WTC11 (cell line): ENCODE measurements around the gene NIN. TPM values are rescaled to one million over a fixed set of nuclear protein-coding genes. Genes with fewer than 3 reads are reported as not detected.

ENCODE experiments used
- ATAC-seq: fragments of 200-7000 bp; cut with Tn5 transposase; 2 replicates; pipeline ENCODE4 v1.10.0; 2021; ENCODE audit warnings: mild to moderate bottlenecking, moderate library complexity
- CTCF ChIA-PET: fragments of 300-600 bp; sonication (Branson Sonifier 250); formaldehyde crosslinking; loops from one replicate; lab custom pipeline; 2021; ENCODE audit warnings: antibody characterized with exemption; lab: Charles Lee
- POLR2A ChIA-PET: fragments of 350-600 bp; sonication (Branson Sonifier 250); formaldehyde crosslinking; loops from one replicate; lab custom pipeline; 2021; ENCODE audit warnings: antibody characterized with exemption; lab: Charles Lee
- DNase-seq: peaks from one replicate; pipeline ENCODE4 v3.0.0; 2021; ENCODE audit warnings: low spot score
- H3K27ac Mint-ChIP-seq: 2 replicates; pipeline ENCODE4 v1.8.0; 2021; ENCODE audit warnings: mixed read lengths
- H3K27me3 Mint-ChIP-seq: 2 replicates; pipeline ENCODE4 v1.8.0; 2021; ENCODE audit warnings: low read depth, mild to moderate bottlenecking, moderate library complexity, mixed read lengths
- H3K36me3 Mint-ChIP-seq: 2 replicates; pipeline ENCODE4 v1.8.0; 2021; ENCODE audit warnings: mixed read lengths
- H3K4me1 Mint-ChIP-seq: 2 replicates; pipeline ENCODE4 v1.8.0; 2022; ENCODE audit warnings: mixed read lengths
- H3K4me3 Mint-ChIP-seq: 2 replicates; pipeline ENCODE4 v1.8.0; 2021; ENCODE audit warnings: mild to moderate bottlenecking, moderate library complexity, mixed read lengths
- H3K9me3 Mint-ChIP-seq: 2 replicates; pipeline ENCODE4 v1.8.0; 2021; ENCODE audit warnings: mixed read lengths
- AR ChIP-seq: fragments of 250-450 bp; sonication (Bioruptor Pico); IDR thresholded peaks from 2 replicates; pipeline ENCODE4 v1.9.0; 2021; ENCODE audit warnings: mild to moderate bottlenecking
- ATF1 ChIP-seq: sonication (generic); formaldehyde crosslinking; IDR thresholded peaks from 2 replicates; pipeline ENCODE4 v1.8.1; 2023; ENCODE audit warnings: mild to moderate bottlenecking, moderate library complexity, missing genetic modification reagents
- ESRRA ChIP-seq: sonication (generic); formaldehyde crosslinking; IDR thresholded peaks from 2 replicates; pipeline ENCODE4 v1.8.1; 2022; ENCODE audit warnings: mild to moderate bottlenecking, missing genetic modification reagents, borderline replicate concordance
- FOXP1 ChIP-seq: sonication (generic); formaldehyde crosslinking; IDR thresholded peaks from 2 replicates; pipeline ENCODE4 v1.8.0; 2022; ENCODE audit warnings: missing genetic modification reagents, mild to moderate bottlenecking, moderate library complexity, borderline replicate concordance
- GTF2I ChIP-seq: fragments of 250-450 bp; sonication (Bioruptor Pico); conservative IDR thresholded peaks from 2 replicates; pipeline ENCODE4 v1.4.0; 2021; ENCODE audit warnings: mild to moderate bottlenecking
- MXD4 ChIP-seq: fragments of 250-450 bp; sonication (Bioruptor Pico); IDR thresholded peaks from 2 replicates; pipeline ENCODE4 v1.8.0; 2021; ENCODE audit warnings: mild to moderate bottlenecking, moderate library complexity, borderline replicate concordance
- NR3C1 ChIP-seq: sonication (generic); formaldehyde crosslinking; conservative IDR thresholded peaks from 2 replicates; pipeline ENCODE4 v1.8.1; 2023; ENCODE audit warnings: low read depth, mild to moderate bottlenecking, missing genetic modification reagents
- SOX15 ChIP-seq: fragments of 250-450 bp; sonication (Bioruptor Pico); IDR thresholded peaks from 2 replicates; pipeline ENCODE4 v1.9.0; 2021; ENCODE audit warnings: mild to moderate bottlenecking
- TP53 ChIP-seq: sonication (generic); formaldehyde crosslinking; IDR thresholded peaks from 2 replicates; pipeline ENCODE4 v1.8.1; 2023; ENCODE audit warnings: mild to moderate bottlenecking, missing genetic modification reagents
- ZBTB21 ChIP-seq: sonication (generic); formaldehyde crosslinking; IDR thresholded peaks from 2 replicates; pipeline ENCODE4 v1.8.1; 2023; ENCODE audit warnings: mild to moderate bottlenecking, missing genetic modification reagents, borderline replicate concordance
- ZNF281 ChIP-seq: sonication (generic); formaldehyde crosslinking; IDR thresholded peaks from 2 replicates; pipeline ENCODE4 v1.8.0; 2023; ENCODE audit warnings: mild to moderate bottlenecking, missing genetic modification reagents
- ZNF423 ChIP-seq: fragments of 250-450 bp; sonication (Bioruptor Pico); IDR thresholded peaks from 2 replicates; pipeline ENCODE4 v2.1.2; 2022; ENCODE audit warnings: mild to moderate bottlenecking, moderate library complexity
- total RNA-seq: library from RNA; stranded (reverse); gene quantifications from 3 replicates; pipeline ENCODE4 v1.2.3, GENCODE V29; 2021
- TF ChIP-seq, protein P1 (sequence below): sonication (generic); formaldehyde crosslinking; IDR thresholded peaks from 2 replicates; pipeline ENCODE4 v1.8.1; 2022; ENCODE audit warnings: mild to moderate bottlenecking, missing genetic modification reagents, moderate library complexity, borderline replicate concordance
- TF ChIP-seq, protein P2 (sequence below): fragments of 250-450 bp; sonication (Bioruptor Pico); IDR thresholded peaks from 2 replicates; pipeline ENCODE4 v1.9.0; 2021; ENCODE audit warnings: mild to moderate bottlenecking, borderline replicate concordance
- TF ChIP-seq, protein P3 (sequence below): sonication (generic); formaldehyde crosslinking; IDR thresholded peaks from 2 replicates; pipeline ENCODE4 v1.8.0; 2022; ENCODE audit warnings: mild to moderate bottlenecking, missing genetic modification reagents

The NIN gene
- total RNA-seq, 1 experiment from 2014 or later, result 23.8 TPM

DNA sequence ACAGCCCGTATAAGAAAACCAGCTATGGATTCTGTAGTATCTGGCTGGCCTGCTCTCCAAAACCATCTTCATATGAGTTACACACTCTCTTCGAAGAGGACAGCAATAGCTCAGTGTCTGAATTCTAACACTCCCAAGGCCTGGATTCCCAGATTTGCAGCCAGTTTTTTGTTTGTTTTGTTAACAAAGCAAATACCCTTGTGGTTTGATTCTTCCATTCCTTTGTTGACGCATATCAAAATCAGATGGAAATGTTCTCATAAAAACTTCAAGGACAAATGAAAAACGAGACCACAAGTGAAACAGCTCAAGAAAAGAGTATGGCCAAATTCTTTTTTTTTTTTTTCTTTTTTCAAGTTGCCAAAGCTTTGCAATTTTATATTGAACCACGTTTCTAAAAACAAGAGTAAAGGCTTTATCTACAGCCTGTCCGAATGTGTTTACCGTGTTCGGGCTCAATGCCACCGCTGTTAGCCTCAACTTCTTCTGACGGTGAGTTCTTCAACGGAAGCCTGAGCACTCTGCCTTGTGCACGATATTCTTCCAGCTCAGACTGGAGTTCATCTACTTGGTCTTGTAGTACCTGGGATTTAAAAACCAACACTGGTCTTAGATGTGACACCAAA lies 67.5 kb downstream of the NIN start (continued):
- TF ChIP-seq ZNF423 (CRISPR knock-in tag), result no peak

DNA sequence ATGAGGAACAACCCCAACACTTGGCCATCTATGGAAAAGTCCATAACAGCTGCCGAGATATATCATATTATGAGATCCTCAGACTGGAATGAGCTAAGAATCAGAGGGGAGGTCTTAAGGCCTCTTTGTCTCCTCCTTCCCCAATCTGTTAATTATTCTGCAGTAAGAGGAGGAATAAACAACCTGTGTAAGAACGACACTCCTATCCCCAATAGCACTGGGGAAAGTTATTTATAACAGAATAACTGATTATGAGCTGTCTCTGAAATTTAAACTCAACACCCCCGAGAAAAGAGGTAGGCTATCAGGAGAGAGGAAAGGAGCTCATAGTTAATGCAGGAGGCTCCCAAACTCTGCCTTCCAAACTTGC lies 68.0 kb downstream of the NIN start:
- Mint-ChIP-seq H3K27ac (no peak overlapping the region), H3K4me1 (no peaks in the 10 kb centered on the region), H3K27me3 (no peaks in the 10 kb centered on the region), H3K4me3 (no peak overlapping the region), H3K36me3 (peaks cover 52% of the 10 kb centered on the region), H3K9me3 (no peaks in the 10 kb centered on the region)
- no peak for DNase-seq
- TF ChIP-seq ZBTB21 (CRISPR knock-in tag) (no peak), ZNF281 (CRISPR knock-in tag) (no peak), ESRRA (CRISPR knock-in tag) (no peak), GTF2I (no peak)
- TF ChIP-seq, protein P1, sequence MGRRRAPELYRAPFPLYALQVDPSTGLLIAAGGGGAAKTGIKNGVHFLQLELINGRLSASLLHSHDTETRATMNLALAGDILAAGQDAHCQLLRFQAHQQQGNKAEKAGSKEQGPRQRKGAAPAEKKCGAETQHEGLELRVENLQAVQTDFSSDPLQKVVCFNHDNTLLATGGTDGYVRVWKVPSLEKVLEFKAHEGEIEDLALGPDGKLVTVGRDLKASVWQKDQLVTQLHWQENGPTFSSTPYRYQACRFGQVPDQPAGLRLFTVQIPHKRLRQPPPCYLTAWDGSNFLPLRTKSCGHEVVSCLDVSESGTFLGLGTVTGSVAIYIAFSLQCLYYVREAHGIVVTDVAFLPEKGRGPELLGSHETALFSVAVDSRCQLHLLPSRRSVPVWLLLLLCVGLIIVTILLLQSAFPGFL, result no peak
- TF ChIP-seq, all 79 proteins: peak for 0
- ChIA-PET CTCF (interaction anchor here (1.4 to 2.8 kb wide), 5 partner anchors 9 to 162 kb away, joined by 4 to 12 read pairs (median 9); no protein-coding TSS in a partner anchor), POLR2A (interaction anchor here (0.7 kb wide), 1 partner anchor 32 kb away, joined by 8 read pairs; no protein-coding TSS in a partner anchor)
- ATAC-seq, result no peak

DNA sequence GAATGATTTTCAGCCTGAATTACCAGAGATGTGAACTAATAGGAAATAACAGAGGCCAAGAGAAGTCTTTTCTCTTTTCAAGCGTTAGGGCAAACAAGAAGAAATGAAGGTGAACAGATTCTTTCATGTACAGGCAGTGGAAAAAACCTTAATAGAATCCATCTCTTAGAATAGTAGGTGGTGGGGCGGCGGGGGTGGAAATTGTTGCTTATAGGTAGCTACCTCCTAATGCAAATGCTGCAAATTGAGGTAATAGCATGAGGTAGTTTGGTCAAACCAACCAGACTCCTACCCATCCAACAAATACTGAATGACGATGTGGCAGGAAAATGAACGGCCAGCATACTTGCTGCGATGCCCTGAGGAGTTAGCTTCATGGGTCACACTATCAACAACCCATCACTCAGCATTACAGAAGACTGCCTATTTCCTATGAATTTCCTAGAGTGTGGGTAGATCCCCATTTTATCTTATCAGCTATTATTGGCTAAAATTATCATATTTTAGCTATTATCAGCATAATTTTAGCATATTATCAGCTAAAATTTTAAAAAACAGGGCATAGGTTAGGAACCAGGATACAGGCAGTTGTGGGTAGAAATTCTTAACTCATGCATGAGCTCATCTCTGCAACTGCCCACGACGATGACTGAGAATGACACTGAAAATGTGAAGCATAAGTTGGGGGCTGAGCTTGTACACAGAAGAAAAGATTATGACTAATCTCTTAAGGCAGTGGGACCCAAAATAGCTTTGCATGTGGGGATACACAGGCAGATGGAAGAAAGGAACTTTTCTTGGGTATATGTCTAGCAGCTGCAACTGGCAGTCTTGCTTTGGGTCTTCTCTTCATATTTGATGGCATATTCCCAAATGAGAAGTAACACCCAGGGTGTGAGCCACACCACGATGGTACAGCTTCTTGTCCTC lies 68.7 kb downstream of the NIN start:
- no peak overlapping the region for H3K27ac Mint-ChIP-seq
- peaks cover 52% of the 10 kb centered on the region for H3K36me3 Mint-ChIP-seq
- no peaks in the 10 kb centered on the region for H3K4me1 Mint-ChIP-seq
- ChIA-PET CTCF (interaction anchor here (1.4 to 2.8 kb wide), 5 partner anchors 9 to 162 kb away, joined by 4 to 12 read pairs (median 9); no protein-coding TSS in a partner anchor), POLR2A (no interaction called here)
- ATAC-seq (no peak), DNase-seq (no peak)
- H3K4me3 Mint-ChIP-seq, result no peak overlapping the region
- no peaks in the 10 kb centered on the region for H3K27me3 Mint-ChIP-seq
- H3K9me3 Mint-ChIP-seq, result no peaks in the 10 kb centered on the region
- TF ChIP-seq ZBTB21 (CRISPR knock-in tag), result no peak
- no peak for TF ChIP-seq FOXP1 (CRISPR knock-in tag)
- TF ChIP-seq, protein P2, sequence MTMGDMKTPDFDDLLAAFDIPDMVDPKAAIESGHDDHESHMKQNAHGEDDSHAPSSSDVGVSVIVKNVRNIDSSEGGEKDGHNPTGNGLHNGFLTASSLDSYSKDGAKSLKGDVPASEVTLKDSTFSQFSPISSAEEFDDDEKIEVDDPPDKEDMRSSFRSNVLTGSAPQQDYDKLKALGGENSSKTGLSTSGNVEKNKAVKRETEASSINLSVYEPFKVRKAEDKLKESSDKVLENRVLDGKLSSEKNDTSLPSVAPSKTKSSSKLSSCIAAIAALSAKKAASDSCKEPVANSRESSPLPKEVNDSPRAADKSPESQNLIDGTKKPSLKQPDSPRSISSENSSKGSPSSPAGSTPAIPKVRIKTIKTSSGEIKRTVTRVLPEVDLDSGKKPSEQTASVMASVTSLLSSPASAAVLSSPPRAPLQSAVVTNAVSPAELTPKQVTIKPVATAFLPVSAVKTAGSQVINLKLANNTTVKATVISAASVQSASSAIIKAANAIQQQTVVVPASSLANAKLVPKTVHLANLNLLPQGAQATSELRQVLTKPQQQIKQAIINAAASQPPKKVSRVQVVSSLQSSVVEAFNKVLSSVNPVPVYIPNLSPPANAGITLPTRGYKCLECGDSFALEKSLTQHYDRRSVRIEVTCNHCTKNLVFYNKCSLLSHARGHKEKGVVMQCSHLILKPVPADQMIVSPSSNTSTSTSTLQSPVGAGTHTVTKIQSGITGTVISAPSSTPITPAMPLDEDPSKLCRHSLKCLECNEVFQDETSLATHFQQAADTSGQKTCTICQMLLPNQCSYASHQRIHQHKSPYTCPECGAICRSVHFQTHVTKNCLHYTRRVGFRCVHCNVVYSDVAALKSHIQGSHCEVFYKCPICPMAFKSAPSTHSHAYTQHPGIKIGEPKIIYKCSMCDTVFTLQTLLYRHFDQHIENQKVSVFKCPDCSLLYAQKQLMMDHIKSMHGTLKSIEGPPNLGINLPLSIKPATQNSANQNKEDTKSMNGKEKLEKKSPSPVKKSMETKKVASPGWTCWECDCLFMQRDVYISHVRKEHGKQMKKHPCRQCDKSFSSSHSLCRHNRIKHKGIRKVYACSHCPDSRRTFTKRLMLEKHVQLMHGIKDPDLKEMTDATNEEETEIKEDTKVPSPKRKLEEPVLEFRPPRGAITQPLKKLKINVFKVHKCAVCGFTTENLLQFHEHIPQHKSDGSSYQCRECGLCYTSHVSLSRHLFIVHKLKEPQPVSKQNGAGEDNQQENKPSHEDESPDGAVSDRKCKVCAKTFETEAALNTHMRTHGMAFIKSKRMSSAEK (CRISPR knock-in tag), result no peak
- TF ChIP-seq AR, result no peak
- TF ChIP-seq MXD4, result no peak
- TF ChIP-seq, protein P1, result no peak
- TF ChIP-seq NR3C1, result no peak
- no peak for TF ChIP-seq GTF2I
- TF ChIP-seq SOX15 (CRISPR knock-in tag), result no peak
- no peak for TF ChIP-seq ATF1 (CRISPR knock-in tag)
- TF ChIP-seq, protein P3, sequence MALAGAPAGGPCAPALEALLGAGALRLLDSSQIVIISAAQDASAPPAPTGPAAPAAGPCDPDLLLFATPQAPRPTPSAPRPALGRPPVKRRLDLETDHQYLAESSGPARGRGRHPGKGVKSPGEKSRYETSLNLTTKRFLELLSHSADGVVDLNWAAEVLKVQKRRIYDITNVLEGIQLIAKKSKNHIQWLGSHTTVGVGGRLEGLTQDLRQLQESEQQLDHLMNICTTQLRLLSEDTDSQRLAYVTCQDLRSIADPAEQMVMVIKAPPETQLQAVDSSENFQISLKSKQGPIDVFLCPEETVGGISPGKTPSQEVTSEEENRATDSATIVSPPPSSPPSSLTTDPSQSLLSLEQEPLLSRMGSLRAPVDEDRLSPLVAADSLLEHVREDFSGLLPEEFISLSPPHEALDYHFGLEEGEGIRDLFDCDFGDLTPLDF (CRISPR knock-in tag), result no peak
- no peak for TF ChIP-seq TP53 (CRISPR knock-in tag)
